T47D (cell line): ENCODE data around the gene TMEM115.
A peak's percentile ranks its signal among the peaks of the same experiment; 100 is the strongest.

Source experiments
- DNase-seq, 2 experiments: peaks; one replicate each; pipeline versions ENCODE4 v3.0.0 to v3.0.0-alpha.2; 2011 to 2012; ENCODE audit warnings: low read depth in 1 of 2, low spot score in 1 of 2
- JUND ChIP-seq: IDR thresholded peaks from 2 replicates; pipeline ENCODE4 v1.6.1; 2012; ENCODE audit warnings: low read depth
- in situ Hi-C: cut with HindIII; loops from 2 replicates; pipeline ENCODE4 v1.10.0; 2016; ENCODE audit warnings: low sequenced_read_pairs, low pct_unique_long_range_greater_than_20kb

The TMEM115 gene

DNA sequence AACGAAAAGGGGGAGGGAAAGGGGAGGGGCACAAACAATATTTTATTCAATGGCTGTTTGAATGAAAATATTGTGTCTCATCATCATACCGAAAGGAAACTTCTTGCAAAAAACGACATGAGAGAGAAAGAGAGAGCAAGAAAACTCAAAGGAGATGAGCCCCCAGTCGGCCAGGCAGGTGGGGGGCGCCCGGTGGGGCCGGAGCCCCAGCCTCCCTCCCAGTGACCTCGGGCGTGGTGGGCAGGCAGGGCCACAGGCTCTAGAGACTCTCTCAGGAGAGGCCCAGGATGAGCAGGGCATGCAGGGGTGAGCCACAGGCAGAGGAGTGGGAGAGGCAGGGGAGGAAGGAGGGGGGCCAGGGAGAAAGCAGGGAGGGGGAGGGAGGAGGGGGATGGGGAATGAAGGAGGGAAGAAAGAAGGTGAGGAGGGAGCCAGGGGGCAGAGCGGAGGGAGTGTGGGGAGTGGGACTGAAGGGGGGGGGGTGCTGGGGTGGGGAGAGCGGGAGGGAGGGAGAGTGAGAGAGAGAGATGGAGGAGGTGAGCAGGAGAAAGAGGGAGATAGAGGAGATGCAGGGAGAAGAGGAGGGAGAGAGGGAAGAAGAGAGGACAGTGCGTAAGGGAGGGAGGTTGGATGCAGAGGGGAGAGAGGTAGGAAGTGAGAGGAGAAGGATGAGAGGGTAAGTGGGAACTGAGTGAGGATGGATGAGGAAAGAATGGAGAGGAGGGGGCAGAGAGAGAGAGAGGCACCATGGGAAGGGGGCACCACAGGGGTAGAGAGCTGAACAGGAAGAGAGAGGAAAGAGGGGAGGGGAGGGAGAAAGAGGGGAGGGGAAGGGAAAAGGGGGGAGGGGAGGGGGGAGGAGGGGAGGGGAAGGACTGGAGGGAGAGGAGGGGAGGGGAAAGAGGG is 14.1 kb upstream of the TMEM115 start:
- DNase-seq: no peak
- in situ Hi-C loops: no loop called here
- TF ChIP-seq JUND: no peak

DNA sequence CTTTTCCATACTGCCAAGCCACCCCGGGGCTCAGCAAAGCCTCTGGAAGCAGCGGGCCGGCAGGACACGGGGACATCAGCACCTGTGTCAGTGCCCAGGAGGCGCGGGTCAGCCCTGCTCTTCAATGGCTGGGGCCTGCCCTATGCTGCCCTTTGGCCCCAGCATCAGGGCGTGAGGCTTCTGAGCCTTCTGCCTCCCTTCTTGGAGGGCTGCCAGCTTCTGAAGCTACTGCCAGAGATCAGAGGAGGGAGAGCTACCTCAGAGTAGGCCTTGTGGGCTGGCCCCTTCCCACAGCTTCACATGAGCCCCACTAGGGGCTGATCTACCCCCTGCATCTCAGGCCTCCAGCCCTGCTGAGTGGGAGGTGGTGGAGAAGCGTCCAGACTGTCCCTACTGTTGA is 13.0 kb upstream of the TMEM115 start:
- in situ Hi-C loops: no loop called here
- no peak for TF ChIP-seq JUND
- DNase-seq: no peak

DNA sequence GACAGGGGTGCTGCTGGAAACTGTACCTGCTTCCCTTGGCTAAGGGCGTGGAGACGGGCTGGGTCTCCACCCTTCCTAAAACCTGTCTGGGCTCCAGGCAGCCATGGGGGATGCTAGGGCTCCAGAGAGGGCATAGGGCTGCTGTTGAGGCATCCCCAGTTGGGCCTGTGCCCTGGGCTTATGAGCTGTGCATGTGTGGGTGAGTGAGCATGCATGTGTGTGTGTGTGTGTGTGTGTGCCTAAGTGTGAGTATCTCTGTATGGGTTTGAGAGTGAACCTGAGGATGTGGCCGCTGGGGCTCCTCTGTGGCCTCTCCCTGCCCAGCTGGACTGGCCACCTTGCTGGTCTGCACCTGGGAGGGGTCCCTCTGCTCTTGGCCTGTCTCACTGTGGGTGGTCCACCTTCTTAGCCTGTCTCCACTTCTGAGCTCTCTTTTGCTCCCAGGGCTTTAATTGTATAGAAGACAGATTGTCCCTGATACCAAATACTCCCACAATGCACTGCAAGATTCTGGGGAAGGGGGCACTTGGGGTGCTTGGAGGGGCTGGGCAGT is 11.9 kb upstream of the TMEM115 start:
- no peak for TF ChIP-seq JUND
- in situ Hi-C loops: no loop called here
- no peak for DNase-seq

DNA sequence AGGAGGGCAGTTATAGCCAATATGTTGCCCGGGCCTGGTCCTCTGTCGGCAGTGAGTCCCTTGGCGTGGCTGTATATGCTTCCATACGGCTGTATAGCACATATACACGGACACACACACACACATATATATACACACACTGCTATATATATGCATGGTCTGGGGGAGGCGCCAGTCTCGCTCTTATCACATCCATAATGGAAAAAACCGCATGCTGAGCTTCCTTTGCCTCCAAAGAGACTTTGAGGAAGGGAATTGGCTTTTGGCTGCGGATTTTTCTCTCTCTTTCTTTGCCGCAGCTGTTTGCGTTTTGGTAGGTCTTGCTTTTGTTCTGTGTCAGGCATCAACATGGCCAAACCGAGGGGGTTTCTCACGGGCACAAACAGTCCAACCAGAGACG is 11.3 kb upstream of the TMEM115 start:
- in situ Hi-C loops: no loop called here
- no peak for TF ChIP-seq JUND

DNA sequence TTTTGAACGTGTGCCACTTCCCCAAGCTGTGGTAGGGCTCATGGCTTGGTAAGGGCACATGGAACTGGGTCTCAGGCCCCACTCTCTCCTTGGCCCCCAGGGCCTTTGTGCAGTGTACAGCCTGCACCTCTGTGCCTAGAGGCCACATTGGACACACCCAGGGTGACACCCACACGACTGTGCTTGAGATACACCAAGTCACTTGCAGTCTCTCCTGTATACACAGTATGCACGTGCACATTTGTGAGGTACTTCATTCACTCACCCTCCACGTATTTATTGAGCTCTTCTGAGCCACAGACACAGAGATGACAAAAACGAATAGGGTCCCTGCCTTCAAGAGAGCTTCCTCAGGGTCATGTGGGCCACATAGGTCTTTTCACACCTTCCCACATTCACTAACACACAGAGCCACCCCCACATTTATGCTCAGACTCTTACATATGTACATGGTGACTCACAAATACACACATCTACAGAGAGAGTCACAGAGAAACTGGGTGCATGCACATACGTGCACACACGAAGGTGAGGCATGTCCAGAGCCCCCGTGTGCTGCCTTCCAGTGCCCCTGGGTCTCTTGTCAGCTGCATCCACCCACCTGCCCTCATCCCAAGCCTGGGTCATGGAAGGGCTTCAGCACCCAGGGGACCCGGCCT is 9.8 kb upstream of the TMEM115 start:
- DNase-seq: no peak
- no peak for TF ChIP-seq JUND
- in situ Hi-C loops: no loop called here

More for the DNA sequence above, 11.3 kb upstream of the TMEM115 start:
- peak in 1 of 2 experiments; percentile 40 for DNase-seq

DNA sequence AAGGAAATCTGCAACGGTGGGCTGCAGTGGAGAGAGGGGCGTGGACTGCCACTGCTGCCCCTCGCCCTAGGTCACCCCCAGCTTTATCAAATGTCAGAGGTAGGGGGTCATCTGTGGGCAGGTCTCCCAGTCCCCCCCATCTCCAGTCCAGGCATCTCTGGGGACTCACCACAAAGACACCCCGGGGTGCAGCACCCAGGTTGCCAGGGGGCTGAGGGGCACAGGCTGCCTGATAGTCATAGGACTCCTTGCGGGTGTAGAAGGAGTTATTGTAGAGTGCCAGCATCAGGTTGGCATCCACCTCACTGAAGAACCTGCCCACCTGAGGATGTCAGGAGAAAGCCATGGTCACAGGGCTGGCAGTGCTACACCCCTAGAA is 6.5 kb upstream of the TMEM115 start:
- in situ Hi-C loops: no loop called here
- TF ChIP-seq JUND: no peak
- DNase-seq: no peak

DNA sequence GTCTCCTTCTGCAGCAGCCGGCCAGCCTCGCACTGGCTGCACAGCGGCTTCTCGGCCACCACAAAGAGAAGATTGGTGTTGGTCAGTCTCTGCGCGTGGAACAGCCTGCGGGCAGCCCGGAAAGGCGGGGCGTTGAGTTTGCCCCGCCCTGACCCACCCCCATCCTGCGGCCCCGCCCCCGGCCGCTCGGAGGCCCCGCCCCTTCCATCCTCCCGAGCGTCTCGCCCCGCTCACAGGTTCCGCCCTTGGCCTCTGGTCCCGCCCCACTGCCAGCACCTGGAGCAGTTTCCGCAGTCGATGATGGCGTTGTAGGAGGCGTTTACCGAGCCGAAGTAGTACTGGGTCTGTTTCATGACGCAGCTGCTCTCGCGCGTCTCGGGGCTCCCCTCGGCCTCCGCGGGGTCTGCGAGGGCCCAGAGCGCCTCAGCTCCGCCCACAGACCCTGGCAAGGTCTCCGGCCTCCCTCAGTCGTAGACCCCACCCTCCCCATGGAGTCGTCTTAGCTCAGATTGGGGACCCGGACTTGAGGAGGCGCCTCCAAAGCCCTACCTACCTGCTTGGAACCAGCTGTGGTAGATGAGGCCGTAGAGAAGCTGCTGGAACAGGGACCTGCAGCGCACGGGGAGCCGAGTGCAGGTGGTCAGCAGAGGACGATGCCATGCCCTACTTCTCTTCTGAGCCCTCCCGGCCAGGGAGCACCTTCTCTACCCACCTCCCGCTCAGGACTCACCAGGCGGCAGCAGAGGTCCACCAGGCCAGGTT is 5.9 kb upstream of the TMEM115 start:
- peak; percentile 90 to 93 for DNase-seq
- in situ Hi-C loops: no loop called here
- no peak for TF ChIP-seq JUND

DNA sequence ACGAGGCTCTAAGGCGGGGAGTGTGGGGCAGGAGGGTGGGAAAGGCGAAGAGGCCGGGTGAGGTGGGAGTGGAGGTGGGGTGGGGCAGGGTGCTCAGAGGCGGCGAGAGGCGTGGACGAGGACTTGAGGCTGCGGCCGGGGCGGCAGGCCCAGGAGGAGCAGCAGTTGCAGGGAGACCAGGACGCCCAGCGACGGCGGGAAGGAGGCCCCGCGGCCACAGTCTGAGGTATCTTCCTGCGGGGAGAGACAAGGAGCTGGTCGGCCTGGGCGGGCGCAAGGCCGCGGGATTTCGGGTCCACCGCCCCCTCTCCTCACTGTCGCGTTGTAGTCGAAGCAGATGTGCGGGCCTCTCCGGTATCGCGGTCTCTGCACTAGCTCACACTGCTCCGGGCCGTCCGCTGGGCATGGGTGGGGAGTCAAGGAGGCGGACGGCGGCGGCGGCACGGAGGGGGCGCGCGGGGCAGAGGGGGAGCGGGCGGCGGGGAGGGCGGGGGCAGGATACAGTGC is 5.3 kb upstream of the TMEM115 start:
- DNase-seq: no peak
- in situ Hi-C loops: no loop called here
- TF ChIP-seq JUND: no peak

DNA sequence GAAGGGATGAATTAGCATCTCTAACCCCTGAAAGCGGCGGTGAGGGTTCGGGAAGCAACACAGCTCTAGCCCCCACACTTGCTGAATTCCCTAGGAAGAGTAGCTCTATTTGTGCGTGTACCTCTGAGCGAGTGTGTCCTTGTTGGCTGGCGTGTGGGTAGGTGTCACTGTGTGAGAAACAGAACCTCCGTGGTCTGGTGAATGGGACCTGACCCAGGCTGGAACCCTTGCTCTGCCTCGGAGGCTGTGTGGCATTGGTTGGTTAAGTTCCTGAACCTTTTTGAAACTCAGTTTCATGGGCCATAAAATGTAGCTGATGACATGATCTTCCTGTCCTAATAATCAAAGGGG is 414 bp upstream of the TMEM115 start:
- DNase-seq: no peak
- in situ Hi-C loops: no loop called here
- TF ChIP-seq JUND: no peak

DNA sequence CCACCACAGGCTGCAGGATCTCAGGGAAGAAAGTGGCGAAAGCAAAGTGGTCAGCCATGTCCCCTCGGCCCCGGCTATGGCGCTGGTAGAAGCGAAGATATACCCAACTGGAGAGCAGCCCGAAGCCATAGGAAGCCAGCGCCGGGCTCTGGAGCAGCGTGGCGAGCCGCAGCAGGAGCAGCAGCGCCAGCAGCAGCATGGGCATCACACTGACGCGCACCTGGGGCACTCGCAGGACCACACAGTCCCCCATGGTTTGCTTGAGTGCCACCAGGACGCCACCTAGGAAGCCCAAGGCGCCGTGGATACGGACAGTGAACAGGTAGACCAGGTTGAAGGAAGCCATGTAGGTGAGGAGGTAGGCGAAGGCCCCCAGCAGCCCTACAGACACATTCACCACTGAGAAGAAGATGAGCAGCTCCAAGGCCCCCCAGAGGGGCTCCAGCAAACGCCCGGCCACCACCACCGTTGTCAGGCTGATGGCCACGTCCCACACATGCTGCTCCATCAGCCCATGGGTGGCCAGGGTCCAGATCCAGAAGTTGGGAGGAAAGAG is 888 bp downstream of the TMEM115 start:
- DNase-seq: no peak
- in situ Hi-C loops: no loop called here
- TF ChIP-seq JUND: no peak

DNA sequence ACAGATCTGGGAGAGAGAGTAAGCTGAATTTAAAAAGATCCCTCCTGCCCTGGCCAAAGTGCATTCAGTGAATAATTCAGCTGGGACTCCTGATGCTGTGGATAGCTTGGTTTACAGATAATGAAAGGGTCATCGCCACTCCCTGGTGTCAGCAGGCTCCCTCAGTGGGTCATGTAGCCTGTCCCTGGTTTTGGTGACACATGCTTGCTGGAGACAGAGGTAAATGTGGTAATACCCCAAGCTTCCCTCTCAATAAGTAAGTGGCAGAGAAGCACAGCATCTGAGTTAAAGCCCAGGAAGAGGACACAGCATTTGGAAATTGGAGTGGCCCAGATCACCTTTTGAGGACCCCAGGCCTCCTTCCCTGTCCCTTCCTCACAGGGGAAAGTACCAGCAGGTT is 1.8 kb downstream of the TMEM115 start:
- in situ Hi-C loops: no loop called here
- no peak for DNase-seq
- TF ChIP-seq JUND: no peak

DNA sequence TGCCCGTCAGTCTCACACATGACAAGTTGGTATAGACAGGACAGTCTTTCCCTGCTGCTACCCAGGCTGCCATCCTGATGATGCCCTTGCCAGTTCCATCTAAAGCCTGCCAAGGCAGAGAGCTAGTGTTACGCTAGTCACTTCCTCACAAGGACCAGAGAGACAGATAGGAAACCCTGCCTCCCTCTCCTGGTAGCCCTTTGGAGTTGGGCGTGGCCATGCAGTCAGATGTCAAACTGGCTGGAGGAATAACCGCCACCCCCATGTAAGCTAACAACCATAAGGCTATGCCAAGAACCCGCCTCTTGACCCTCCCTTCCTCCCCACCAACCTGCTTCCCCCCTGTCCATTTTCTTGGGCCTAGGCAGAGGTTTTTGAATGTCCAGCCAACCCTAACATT is 2.8 kb downstream of the TMEM115 start:
- no peak for DNase-seq
- in situ Hi-C loops: no loop called here
- no peak for TF ChIP-seq JUND
